ENCODE data around the gene GORASP2. TPM values are rescaled to one million over a fixed set of nuclear protein-coding genes. Genes with fewer than 3 reads are reported as not detected.

GORASP2 gene
- total and polyA plus RNA-seq, 3 experiments from 2014 or later: 70.7 to 101 (median 80.9) TPM

DNA sequence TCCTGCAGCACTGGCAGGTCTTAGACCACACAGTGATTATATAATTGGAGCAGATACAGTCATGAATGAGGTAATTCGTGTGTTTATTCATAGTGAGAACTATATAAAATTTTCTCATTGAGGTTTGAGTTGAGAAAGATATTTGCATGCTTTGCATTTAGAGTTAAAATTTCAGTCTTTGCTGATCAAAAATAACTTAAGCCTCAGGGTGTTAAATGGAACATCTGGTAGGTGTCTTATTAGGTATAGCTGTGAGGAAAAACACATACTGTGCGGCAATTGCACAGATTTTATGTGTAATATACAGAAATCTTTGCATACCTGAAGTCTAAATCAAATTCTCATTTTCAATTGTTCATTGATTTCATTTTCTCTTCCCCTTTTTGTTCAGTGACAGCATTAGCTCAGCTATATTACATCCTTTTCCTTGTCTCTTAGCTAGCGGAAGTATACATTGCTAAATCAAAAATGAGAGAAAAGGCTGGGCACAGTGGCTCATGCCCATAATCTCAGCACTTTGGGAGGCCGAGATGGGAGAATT lies 21.2 kb downstream of the GORASP2 start:
- DNase-seq: no peak
- H3K9me3 Mint-ChIP-seq: no peaks in the 10 kb centered on the region
- CTCF ChIA-PET: interaction anchor here (2.5 kb wide), 1 partner anchor 21 kb away, joined by 8 read pairs; the partner anchor contains the start of gene GORASP2
- H3K27ac Mint-ChIP-seq: peak overlapping the region in 1 of 8 donors; percentile 17
- H3K36me3 Mint-ChIP-seq: peaks cover 12 to 71% (median 32%) of the 10 kb centered on the region in 3 donors
- Histone ChIP-seq H3K4me1 (ENCODE audit: insufficient read depth, low read length) (peaks cover 5% of the 10 kb centered on the region), H3K36me3 (ENCODE audit: insufficient read depth, low read length) (peaks cover 51% of the 10 kb centered on the region), H3K27ac (ENCODE audit: low read depth, low read length) (no peak overlapping the region), H3K4me3 (ENCODE audit: low read length) (no peak overlapping the region), H3K27me3 (ENCODE audit: insufficient read depth, low read length, poor library complexity, severe bottlenecking) (no peaks in the 10 kb centered on the region), H3K9me3 (ENCODE audit: low read length) (no peaks in the 10 kb centered on the region)
- no peak overlapping the region for H3K4me3 Mint-ChIP-seq
- H3K4me1 Mint-ChIP-seq: peaks cover 11 to 23% (median 18%) of the 10 kb centered on the region in 3 donors
- POLR2A ChIA-PET: no interaction called here
- no peaks in the 10 kb centered on the region for H3K27me3 Mint-ChIP-seq

- Mint-ChIP-seq H3K4me3 (peak overlapping the region in 1 of 7 donors; percentile 22), H3K36me3 (peaks cover 12 to 87% (median 39%) of the 10 kb centered on the region in 3 donors), H3K4me1 (peaks cover 0 to 10% (median 1%) of the 10 kb centered on the region in 3 donors), H3K9me3 (no peaks in the 10 kb centered on the region), H3K27me3 (no peaks in the 10 kb centered on the region), H3K27ac (peak overlapping the region in 2 of 8 donors; percentile 2 to 63)
- Histone ChIP-seq H3K27ac (ENCODE audit: low read depth, low read length) (no peak overlapping the region), H3K9me3 (ENCODE audit: low read length) (no peaks in the 10 kb centered on the region), H3K27me3 (ENCODE audit: insufficient read depth, low read length, poor library complexity, severe bottlenecking) (no peaks in the 10 kb centered on the region), H3K36me3 (ENCODE audit: insufficient read depth, low read length) (peaks cover 66% of the 10 kb centered on the region), H3K4me3 (ENCODE audit: low read length) (no peak overlapping the region), H3K4me1 (ENCODE audit: insufficient read depth, low read length) (no peaks in the 10 kb centered on the region)
- DNase-seq: no peak
- ChIA-PET CTCF (interaction anchor here (1.6 kb wide), 1 partner anchor 25 kb away, joined by 6 read pairs; no protein-coding TSS in a partner anchor), POLR2A (no interaction called here)
These were observed 24.9 kb downstream of the GORASP2 start for GRCh38 chr2:170953941-170954340.

DNA sequence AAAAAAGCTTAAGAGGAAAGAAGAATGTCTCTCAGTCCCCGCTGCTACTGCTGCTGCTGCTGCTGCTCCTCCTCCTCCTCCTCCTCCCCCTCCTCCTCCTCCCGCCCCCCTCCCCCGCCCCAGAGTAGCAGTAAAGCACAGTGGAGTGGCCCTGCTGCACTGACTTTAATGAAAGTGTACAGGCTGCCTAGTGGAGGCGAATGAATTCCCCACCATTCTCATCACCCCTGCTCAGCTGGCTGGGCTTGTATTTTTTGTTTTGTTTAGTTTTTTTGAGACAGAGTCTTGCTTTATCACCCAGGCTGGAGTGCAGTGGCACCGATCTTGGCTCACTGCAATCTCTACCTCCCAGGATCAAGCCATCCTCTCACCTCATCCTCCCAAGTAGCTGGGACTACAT lies 34.3 kb downstream of the GORASP2 start:
- peaks cover 55% of the 10 kb centered on the region for H3K36me3 ChIP-seq (ENCODE audit: insufficient read depth, low read length)
- no peaks in the 10 kb centered on the region for H3K27me3 Mint-ChIP-seq
- ChIA-PET POLR2A (no interaction called here), CTCF (interaction anchor here (2.4 kb wide), 1 partner anchor 9 kb away, joined by 9 read pairs; no protein-coding TSS in a partner anchor)
- H3K27me3 ChIP-seq (ENCODE audit: insufficient read depth, low read length, poor library complexity, severe bottlenecking): no peaks in the 10 kb centered on the region
- H3K27ac Mint-ChIP-seq: peak overlapping the region in 1 of 8 donors; percentile 23
- H3K9me3 Mint-ChIP-seq: no peaks in the 10 kb centered on the region
- no peaks in the 10 kb centered on the region for H3K4me1 Mint-ChIP-seq
- H3K4me3 ChIP-seq (ENCODE audit: low read length): no peak overlapping the region
- H3K4me3 Mint-ChIP-seq: no peak overlapping the region
- DNase-seq: no peak
- H3K27ac ChIP-seq (ENCODE audit: low read depth, low read length): no peak overlapping the region
- H3K36me3 Mint-ChIP-seq: peaks cover 0 to 80% (median 17%) of the 10 kb centered on the region in 3 donors
- H3K9me3 ChIP-seq (ENCODE audit: low read length): no peaks in the 10 kb centered on the region
- H3K4me1 ChIP-seq (ENCODE audit: insufficient read depth, low read length): no peaks in the 10 kb centered on the region

DNA sequence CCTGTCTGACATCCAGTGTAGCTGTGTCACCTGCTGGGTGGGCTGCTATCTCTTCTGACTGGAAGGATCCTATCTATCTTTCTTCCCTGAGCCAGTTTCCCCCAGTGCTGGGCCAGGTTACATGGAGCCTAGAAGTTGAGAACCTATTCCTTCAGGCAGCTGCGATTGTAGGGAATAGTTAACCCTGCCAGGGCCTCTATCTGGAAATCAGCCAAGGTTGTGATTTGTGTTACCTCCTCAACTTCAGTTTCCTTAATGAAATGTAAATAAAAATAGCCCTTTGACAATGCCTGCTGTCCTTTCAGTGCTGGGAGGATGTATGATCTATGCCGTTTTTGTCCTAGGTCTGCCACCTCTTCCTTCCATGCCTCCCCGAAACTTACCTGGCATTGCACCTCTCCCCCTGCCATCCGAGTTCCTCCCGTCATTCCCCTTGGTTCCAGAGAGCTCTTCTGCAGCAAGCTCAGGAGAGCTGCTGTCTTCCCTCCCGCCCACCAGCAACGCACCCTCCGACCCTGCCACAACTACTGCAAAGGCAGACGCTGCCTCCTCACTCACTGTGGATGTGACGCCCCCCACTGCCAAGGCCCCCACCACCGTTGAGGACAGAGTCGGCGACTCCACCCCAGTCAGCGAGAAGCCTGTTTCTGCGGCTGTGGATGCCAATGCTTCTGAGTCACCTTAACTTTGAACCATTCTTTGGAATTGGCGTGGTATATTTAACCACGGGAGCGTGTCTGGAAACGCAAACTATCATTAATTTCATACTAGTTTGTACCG lies 36.6 kb downstream of the GORASP2 start:
- Mint-ChIP-seq H3K27me3 (no peaks in the 10 kb centered on the region), H3K36me3 (peaks cover 0 to 73% (median 9%) of the 10 kb centered on the region in 3 donors), H3K9me3 (no peaks in the 10 kb centered on the region), H3K27ac (peak overlapping the region in 1 of 8 donors; percentile 79), H3K4me1 (no peaks in the 10 kb centered on the region), H3K4me3 (no peak overlapping the region)
- ChIA-PET CTCF (no interaction called here), POLR2A (no interaction called here)
- Histone ChIP-seq H3K9me3 (ENCODE audit: low read length) (no peaks in the 10 kb centered on the region), H3K4me1 (ENCODE audit: insufficient read depth, low read length) (no peaks in the 10 kb centered on the region), H3K4me3 (ENCODE audit: low read length) (no peak overlapping the region), H3K27ac (ENCODE audit: low read depth, low read length) (no peak overlapping the region), H3K36me3 (ENCODE audit: insufficient read depth, low read length) (peaks cover 49% of the 10 kb centered on the region), H3K27me3 (ENCODE audit: insufficient read depth, low read length, poor library complexity, severe bottlenecking) (no peaks in the 10 kb centered on the region)
- no peak for DNase-seq

DNA sequence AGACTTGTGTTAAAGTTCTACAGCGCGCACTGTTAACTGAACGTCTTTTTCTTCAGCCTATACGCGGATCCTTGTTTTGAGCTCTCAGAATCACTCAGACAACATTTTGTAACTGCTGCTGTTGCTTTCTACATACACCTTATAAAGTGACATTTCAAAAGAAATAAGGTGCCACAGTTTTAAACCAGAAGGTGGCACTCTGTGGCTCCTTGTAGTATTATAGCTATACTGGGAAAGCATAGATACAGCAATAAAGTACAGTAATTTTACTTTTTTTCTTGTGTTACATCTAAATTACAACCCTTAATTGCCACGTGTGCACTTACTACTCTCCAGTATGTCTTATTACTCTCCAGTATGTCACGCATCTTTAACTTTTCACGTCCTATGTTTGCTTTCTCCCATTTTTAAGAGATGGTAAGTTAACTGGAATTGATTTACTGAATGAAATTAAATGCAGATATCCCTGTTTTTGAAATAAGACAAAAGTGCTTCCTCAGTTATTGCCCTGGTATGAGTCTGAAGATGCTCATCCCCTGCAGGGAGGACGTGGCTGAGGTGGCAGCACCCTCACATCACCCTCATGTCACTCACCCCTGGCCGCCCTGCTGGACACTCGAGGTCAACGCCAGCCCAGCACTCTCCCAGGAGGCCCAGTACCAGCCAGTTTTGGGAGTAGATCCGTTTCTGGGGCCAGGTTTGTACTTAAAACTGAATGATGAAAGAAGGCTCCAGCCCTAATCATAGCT lies 37.8 kb downstream of the GORASP2 start:
- ChIA-PET POLR2A (no interaction called here), CTCF (interaction anchor here (1.2 kb wide), 1 partner anchor 450 kb away, joined by 5 read pairs; no protein-coding TSS in a partner anchor)
- Mint-ChIP-seq H3K27ac (peak overlapping the region in 1 of 8 donors; percentile 17), H3K9me3 (no peaks in the 10 kb centered on the region), H3K4me3 (no peak overlapping the region), H3K27me3 (no peaks in the 10 kb centered on the region), H3K4me1 (no peaks in the 10 kb centered on the region), H3K36me3 (peaks cover 0 to 62% (median 9%) of the 10 kb centered on the region in 3 donors)
- Histone ChIP-seq H3K36me3 (ENCODE audit: insufficient read depth, low read length) (peaks cover 37% of the 10 kb centered on the region), H3K27me3 (ENCODE audit: insufficient read depth, low read length, poor library complexity, severe bottlenecking) (no peaks in the 10 kb centered on the region), H3K4me3 (ENCODE audit: low read length) (no peak overlapping the region), H3K9me3 (ENCODE audit: low read length) (no peaks in the 10 kb centered on the region), H3K27ac (ENCODE audit: low read depth, low read length) (no peak overlapping the region), H3K4me1 (ENCODE audit: insufficient read depth, low read length) (no peaks in the 10 kb centered on the region)
- no peak for DNase-seq

DNA sequence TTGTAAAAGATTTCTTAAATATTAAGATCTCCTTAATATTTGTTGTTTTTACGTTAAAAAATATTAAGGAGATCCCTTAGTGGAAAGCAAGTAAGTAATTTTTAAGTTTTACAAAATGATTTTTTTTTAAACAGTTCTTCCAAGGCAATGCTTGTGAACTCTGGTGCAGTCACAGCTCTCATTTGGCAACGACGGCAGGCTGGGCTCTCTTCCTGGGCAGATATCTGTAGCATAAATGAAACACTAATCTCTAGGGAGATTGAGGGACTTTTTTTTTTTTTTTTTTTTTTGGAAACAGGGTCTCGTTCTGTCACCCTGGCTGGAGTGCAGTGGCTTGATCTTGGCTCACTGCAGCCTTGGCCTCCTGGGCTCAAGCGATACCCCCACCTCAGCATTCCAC lies 38.5 kb downstream of the GORASP2 start:
- H3K27me3 ChIP-seq (ENCODE audit: insufficient read depth, low read length, poor library complexity, severe bottlenecking): no peaks in the 10 kb centered on the region
- Mint-ChIP-seq H3K36me3 (peaks cover 0 to 55% (median 7%) of the 10 kb centered on the region in 3 donors), H3K4me1 (no peaks in the 10 kb centered on the region), H3K4me3 (no peak overlapping the region), H3K9me3 (no peaks in the 10 kb centered on the region), H3K27ac (no peak overlapping the region), H3K27me3 (no peaks in the 10 kb centered on the region)
- ChIA-PET POLR2A (no interaction called here), CTCF (interaction anchor here (1.2 kb wide), 1 partner anchor 449 kb away, joined by 5 read pairs; no protein-coding TSS in a partner anchor)
- H3K4me3 ChIP-seq (ENCODE audit: low read length): no peak overlapping the region
- H3K9me3 ChIP-seq (ENCODE audit: low read length): no peaks in the 10 kb centered on the region
- no peaks in the 10 kb centered on the region for H3K4me1 ChIP-seq (ENCODE audit: insufficient read depth, low read length)
- H3K36me3 ChIP-seq (ENCODE audit: insufficient read depth, low read length): peaks cover 36% of the 10 kb centered on the region
- no peak overlapping the region for H3K27ac ChIP-seq (ENCODE audit: low read depth, low read length)
- no peak for DNase-seq

DNA sequence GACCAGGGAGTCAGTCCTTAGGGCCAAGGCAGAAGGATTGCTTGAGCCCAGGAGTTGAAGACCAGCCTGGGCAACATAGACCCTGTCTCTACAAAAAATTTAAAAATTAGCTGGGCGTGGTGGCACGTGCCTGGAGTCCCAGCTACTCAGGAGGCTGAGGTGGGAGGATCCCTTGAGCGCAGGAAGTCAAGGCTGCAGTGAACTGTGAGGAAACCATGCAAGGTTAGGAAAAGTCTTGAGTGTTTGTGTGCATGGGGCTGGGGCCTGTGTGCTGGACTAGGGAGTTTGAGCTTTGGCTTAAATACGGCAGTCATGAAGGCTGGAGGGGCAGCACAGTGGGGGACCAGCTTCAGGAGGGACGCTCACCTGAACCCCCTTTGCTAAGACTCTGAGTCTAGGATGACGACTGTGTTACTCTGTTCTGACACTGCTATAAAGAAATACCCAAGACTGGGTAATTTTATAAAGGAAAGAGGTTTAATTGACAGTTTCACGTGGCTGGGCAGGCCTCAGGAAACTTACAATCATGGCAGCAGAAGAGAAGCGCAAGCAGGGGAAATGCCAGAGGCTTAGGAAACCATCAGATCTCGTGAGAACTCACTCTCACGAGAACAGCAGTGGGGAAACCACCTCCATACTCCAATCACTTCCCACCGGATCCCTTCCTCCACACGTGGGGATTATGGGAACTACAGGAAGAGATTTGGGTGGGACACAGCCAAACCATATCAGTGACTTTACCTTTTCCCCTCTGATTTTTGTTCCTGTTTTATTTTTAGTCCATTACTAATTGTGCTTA lies 39.4 kb downstream of the GORASP2 start:
- no peaks in the 10 kb centered on the region for H3K27me3 Mint-ChIP-seq
- no peaks in the 10 kb centered on the region for H3K27me3 ChIP-seq (ENCODE audit: insufficient read depth, low read length, poor library complexity, severe bottlenecking)
- peak overlapping the region in 3 of 8 donors; percentile 46 to 83 (median 68) for H3K27ac Mint-ChIP-seq
- peaks cover 6 to 7% (median 6%) of the 10 kb centered on the region in 3 donors for H3K4me1 Mint-ChIP-seq
- DNase-seq: no peak
- peaks cover 0 to 48% (median 6%) of the 10 kb centered on the region in 3 donors for H3K36me3 Mint-ChIP-seq
- H3K4me3 Mint-ChIP-seq: peak overlapping the region in 1 of 7 donors; percentile 41
- H3K27ac ChIP-seq (ENCODE audit: low read depth, low read length): no peak overlapping the region
- H3K4me1 ChIP-seq (ENCODE audit: insufficient read depth, low read length): peaks cover 5% of the 10 kb centered on the region
- H3K4me3 ChIP-seq (ENCODE audit: low read length): no peak overlapping the region
- H3K9me3 Mint-ChIP-seq: no peaks in the 10 kb centered on the region
- CTCF ChIA-PET: interaction anchor here (1.5 kb wide), 1 partner anchor 191 kb away, joined by 3 read pairs; no protein-coding TSS in a partner anchor
- peaks cover 31% of the 10 kb centered on the region for H3K36me3 ChIP-seq (ENCODE audit: insufficient read depth, low read length)
- H3K9me3 ChIP-seq (ENCODE audit: low read length): no peaks in the 10 kb centered on the region
- POLR2A ChIA-PET: no interaction called here

Data from CD8-positive, alpha-beta memory T cell (primary cell).